GM13977 (cell line): ENCODE results near the gene ZNF678.

Experiments
- DNase-seq: peaks from one replicate; pipeline ENCODE4 v3.0.0; 2012; ENCODE audit warnings: low spot score
- in situ Hi-C: fragments of 300-500 bp; cut with MboI; formaldehyde crosslinking; loops from one replicate; pipeline ENCODE4 v1.12.0; 2022; ENCODE audit warnings: low sequenced_read_pairs, low pct_unique_long_range_greater_than_20kb, mixed read lengths, inconsistent platforms; ENCODE audit not compliant: unreplicated experiment
- TF ChIP-seq, protein P1 (sequence below): IDR thresholded peaks from 2 replicates; pipeline ENCODE4 v1.5.1; 2012; ENCODE audit warnings: mild to moderate bottlenecking, control low read depth; ENCODE audit not compliant: insufficient read depth; ENCODE audit errors: extremely low read depth, missing control alignments

Gene ZNF678

DNA sequence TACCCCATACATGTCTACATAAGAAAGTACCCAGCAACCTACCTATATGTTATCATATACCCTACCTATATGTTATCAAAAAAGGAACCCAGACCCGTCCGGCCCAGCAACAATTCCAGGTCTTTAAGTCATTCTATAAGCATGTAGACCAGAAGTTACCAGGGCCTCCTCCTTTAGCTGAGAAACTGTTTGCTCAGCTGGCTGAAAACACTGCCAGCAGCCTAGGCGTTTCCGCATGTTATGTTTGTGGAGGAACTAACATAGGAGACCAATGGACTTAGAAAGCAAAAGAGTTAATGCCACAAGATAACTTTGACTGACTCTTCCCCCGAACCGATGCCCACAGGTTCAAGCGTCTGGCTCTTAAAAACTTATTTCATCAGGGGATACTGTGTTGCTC, 7.1 kb upstream of the ZNF678 start:
- DNase-seq: no peak
- in situ Hi-C loops: no loop called here

GRCh38 chr1:227557962-227558725, 5.2 kb upstream of the ZNF678 start:
- DNase-seq: no peak
- in situ Hi-C loops: no loop called here
- TF ChIP-seq, protein P1, sequence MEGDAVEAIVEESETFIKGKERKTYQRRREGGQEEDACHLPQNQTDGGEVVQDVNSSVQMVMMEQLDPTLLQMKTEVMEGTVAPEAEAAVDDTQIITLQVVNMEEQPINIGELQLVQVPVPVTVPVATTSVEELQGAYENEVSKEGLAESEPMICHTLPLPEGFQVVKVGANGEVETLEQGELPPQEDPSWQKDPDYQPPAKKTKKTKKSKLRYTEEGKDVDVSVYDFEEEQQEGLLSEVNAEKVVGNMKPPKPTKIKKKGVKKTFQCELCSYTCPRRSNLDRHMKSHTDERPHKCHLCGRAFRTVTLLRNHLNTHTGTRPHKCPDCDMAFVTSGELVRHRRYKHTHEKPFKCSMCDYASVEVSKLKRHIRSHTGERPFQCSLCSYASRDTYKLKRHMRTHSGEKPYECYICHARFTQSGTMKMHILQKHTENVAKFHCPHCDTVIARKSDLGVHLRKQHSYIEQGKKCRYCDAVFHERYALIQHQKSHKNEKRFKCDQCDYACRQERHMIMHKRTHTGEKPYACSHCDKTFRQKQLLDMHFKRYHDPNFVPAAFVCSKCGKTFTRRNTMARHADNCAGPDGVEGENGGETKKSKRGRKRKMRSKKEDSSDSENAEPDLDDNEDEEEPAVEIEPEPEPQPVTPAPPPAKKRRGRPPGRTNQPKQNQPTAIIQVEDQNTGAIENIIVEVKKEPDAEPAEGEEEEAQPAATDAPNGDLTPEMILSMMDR: no peak

More for the DNA sequence above, 7.1 kb upstream of the ZNF678 start:
- TF ChIP-seq, protein P1: no peak

DNA sequence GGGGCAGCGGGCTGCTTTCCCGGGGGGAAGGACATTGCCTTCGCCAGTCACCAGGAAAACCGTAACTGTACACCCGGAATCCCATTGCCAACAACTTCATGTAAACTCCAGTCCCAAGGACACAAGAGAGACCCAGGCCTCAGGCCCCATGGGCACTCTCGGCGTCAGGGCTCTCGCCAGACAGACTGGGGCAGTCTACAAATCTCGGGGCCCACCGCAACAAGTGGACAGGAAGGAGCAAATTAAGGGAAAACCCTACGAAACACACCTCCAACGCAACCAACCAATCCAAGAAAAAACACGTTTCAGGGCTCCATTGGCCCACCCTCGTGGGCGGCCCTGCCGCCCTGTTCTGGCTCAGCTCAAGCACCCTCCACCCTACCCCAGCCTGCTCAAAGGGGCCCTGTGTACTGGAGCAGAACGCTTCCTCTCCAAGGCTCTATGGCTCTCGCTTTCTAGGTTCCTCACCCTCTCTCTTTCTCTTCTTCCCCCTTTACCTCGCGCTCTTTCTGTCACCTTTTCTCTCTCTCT, 4.6 kb upstream of the ZNF678 start:
- in situ Hi-C loops: no loop called here

GRCh38 chr1:227559499-227559898, 3.9 kb upstream of the ZNF678 start:
- in situ Hi-C loops: no loop called here
- TF ChIP-seq, protein P1: no peak
- DNase-seq: no peak

More for the DNA sequence above, 4.6 kb upstream of the ZNF678 start:
- TF ChIP-seq, protein P1: no peak
- DNase-seq: no peak

DNA sequence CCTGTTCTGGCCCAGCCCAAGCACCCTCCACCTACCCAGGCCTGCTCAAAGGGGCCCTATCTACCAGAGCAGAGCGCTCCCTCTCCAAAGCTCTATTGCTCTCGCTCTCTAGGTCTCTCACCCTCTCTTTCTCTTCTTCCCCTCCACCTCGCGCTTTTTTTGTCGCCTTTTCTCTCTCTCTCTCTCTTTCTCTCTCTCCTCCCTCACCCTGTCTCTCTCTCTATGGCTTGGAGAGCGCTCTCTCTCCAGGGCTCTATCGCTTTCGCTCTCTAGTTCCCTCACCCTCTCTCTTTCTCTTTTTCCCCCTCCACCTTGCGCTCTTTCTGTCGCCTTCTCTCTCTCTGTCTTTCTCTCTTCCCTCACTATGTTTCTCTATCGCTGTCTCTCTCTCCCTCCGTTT, 3.4 kb upstream of the ZNF678 start:
- TF ChIP-seq, protein P1: no peak
- DNase-seq: no peak
- in situ Hi-C loops: no loop called here

- in situ Hi-C loops: no loop called here
- TF ChIP-seq, protein P1: no peak
- DNase-seq: no peak
Observed at GRCh38 chr1:227560393-227561173, 2.8 kb upstream of the ZNF678 start.
